ENCODE measurements around the gene CCNI. TPM values are rescaled to one million over a fixed set of nuclear protein-coding genes. Genes with fewer than 3 reads are reported as not detected.

CCNI gene
- total RNA-seq, 1 donor = 275 TPM

GRCh38 chr4:77010841-77011354, 64.9 kb downstream of the CCNI start:
- Histone ChIP-seq H3K27me3 (ENCODE audit: insufficient read depth, low read length) (no peaks in the 10 kb centered on the region), H3K9me3 (ENCODE audit: low read depth, low read length) (no peaks in the 10 kb centered on the region), H3K4me1 (ENCODE audit: insufficient read depth, low read length) (peaks cover 31% of the 10 kb centered on the region), H3K4me3 (ENCODE audit: low read length) (no peak overlapping the region)

- H3K4me3 ChIP-seq (ENCODE audit: low read length) = no peak overlapping the region
- H3K9me3 ChIP-seq (ENCODE audit: low read depth, low read length) = no peaks in the 10 kb centered on the region
- H3K27me3 ChIP-seq (ENCODE audit: insufficient read depth, low read length) = no peaks in the 10 kb centered on the region
- peaks cover 31% of the 10 kb centered on the region for H3K4me1 ChIP-seq (ENCODE audit: insufficient read depth, low read length)
Measured at GRCh38 chr4:77009511-77010115, 66.2 kb downstream of the CCNI start.

- Histone ChIP-seq H3K4me3 (ENCODE audit: low read length) (no peak overlapping the region), H3K4me1 (ENCODE audit: insufficient read depth, low read length) (peaks cover 24% of the 10 kb centered on the region), H3K27me3 (ENCODE audit: insufficient read depth, low read length) (no peaks in the 10 kb centered on the region), H3K9me3 (ENCODE audit: low read depth, low read length) (no peaks in the 10 kb centered on the region)
Measured at GRCh38 chr4:77007358-77008230, 68.2 kb downstream of the CCNI start.

GRCh38 chr4:77006753-77007353, 68.9 kb downstream of the CCNI start:
- H3K4me1 ChIP-seq (ENCODE audit: insufficient read depth, low read length) = peaks cover 28% of the 10 kb centered on the region
- H3K27me3 ChIP-seq (ENCODE audit: insufficient read depth, low read length) = no peaks in the 10 kb centered on the region
- H3K4me3 ChIP-seq (ENCODE audit: low read length) = no peak overlapping the region
- no peaks in the 10 kb centered on the region for H3K9me3 ChIP-seq (ENCODE audit: low read depth, low read length)

GRCh38 chr4:77003400-77003799, 72.4 kb downstream of the CCNI start:
- Histone ChIP-seq H3K27me3 (ENCODE audit: insufficient read depth, low read length) (no peaks in the 10 kb centered on the region), H3K4me3 (ENCODE audit: low read length) (no peak overlapping the region), H3K4me1 (ENCODE audit: insufficient read depth, low read length) (peaks cover 22% of the 10 kb centered on the region), H3K9me3 (ENCODE audit: low read depth, low read length) (no peaks in the 10 kb centered on the region)

- Histone ChIP-seq H3K9me3 (ENCODE audit: low read depth, low read length) (no peaks in the 10 kb centered on the region), H3K4me3 (ENCODE audit: low read length) (no peak overlapping the region), H3K27me3 (ENCODE audit: insufficient read depth, low read length) (no peaks in the 10 kb centered on the region), H3K4me1 (ENCODE audit: insufficient read depth, low read length) (peaks cover 14% of the 10 kb centered on the region)
Measured at GRCh38 chr4:77002321-77003107, 73.3 kb downstream of the CCNI start.

GRCh38 chr4:77001907-77002306, 73.9 kb downstream of the CCNI start:
- H3K4me3 ChIP-seq (ENCODE audit: low read length) = no peak overlapping the region
- no peaks in the 10 kb centered on the region for H3K9me3 ChIP-seq (ENCODE audit: low read depth, low read length)
- no peaks in the 10 kb centered on the region for H3K27me3 ChIP-seq (ENCODE audit: insufficient read depth, low read length)
- peaks cover 8% of the 10 kb centered on the region for H3K4me1 ChIP-seq (ENCODE audit: insufficient read depth, low read length)

GRCh38 chr4:76998251-76998901, 77.4 kb downstream of the CCNI start:
- H3K4me1 ChIP-seq (ENCODE audit: insufficient read depth, low read length) = peaks cover 18% of the 10 kb centered on the region

GRCh38 chr4:76997532-76997931, 78.3 kb downstream of the CCNI start:
- Histone ChIP-seq H3K9me3 (ENCODE audit: low read depth, low read length) (no peaks in the 10 kb centered on the region), H3K4me3 (ENCODE audit: low read length) (no peak overlapping the region), H3K27me3 (ENCODE audit: insufficient read depth, low read length) (no peaks in the 10 kb centered on the region), H3K4me1 (ENCODE audit: insufficient read depth, low read length) (peaks cover 24% of the 10 kb centered on the region)

More at GRCh38 chr4:76998251-76998901, 77.4 kb downstream of the CCNI start:
- Histone ChIP-seq H3K9me3 (ENCODE audit: low read depth, low read length) (no peaks in the 10 kb centered on the region), H3K4me3 (ENCODE audit: low read length) (no peak overlapping the region), H3K27me3 (ENCODE audit: insufficient read depth, low read length) (no peaks in the 10 kb centered on the region)

Other genes with a start within 250 kb of the CCNI start
- not detected for gene SOWAHB, start 177.8 kb downstream of the CCNI start, total RNA-seq
- gene SEPTIN11, start 126.2 kb downstream of the CCNI start, total RNA-seq = 21.7 TPM
- 48.9 TPM for gene CCNG2, start 81.2 kb upstream of the CCNI start, total RNA-seq